HCT116 (cell line): ENCODE results near the gene DCST2. TPM values are rescaled to one million over a fixed set of nuclear protein-coding genes. Genes with fewer than 3 reads are reported as not detected.

ENCODE experiments used
- ATAC-seq: fragments of 200-7000 bp; cut with Tn5 transposase; 2 replicates; pipeline ENCODE4 v1.9.1; 2020; ENCODE audit warnings: mild to moderate bottlenecking, moderate library complexity
- BruUV-seq: library from RNA; stranded (reverse); fragments of 400-500 nt; replicated peaks from 2 replicates; lab custom pipeline; 2021; lab: Mats Ljungman, UMichigan
- CTCF ChIA-PET: fragments of 300-600 bp; sonication (Branson Sonifier 250); formaldehyde crosslinking; loops from one replicate; lab custom pipeline; 2021; ENCODE audit warnings: antibody characterized with exemption; lab: Charles Lee
- POLR2A ChIA-PET: fragments of 300-600, 350-600 bp; sonication (Branson Sonifier 250); formaldehyde crosslinking; loops from one replicate; lab custom pipeline; 2021; ENCODE audit warnings: antibody characterized with exemption; lab: Charles Lee
- RAD21 ChIA-PET, 2 experiments: fragments of 300-600 bp; sonication (Branson Sonifier 250); formaldehyde crosslinking; loops; one replicate each; lab custom pipeline; 2023; ENCODE audit warnings: low total read pairs in 2 of 2; ENCODE audit not compliant: uncharacterized antibody in 2 of 2, unreplicated experiment in 2 of 2, low non-redundant PET in 1 of 2; lab: Charles Lee
- DNase-seq: peaks from one replicate; pipeline ENCODE4 v3.0.0-alpha.2; 2010; ENCODE audit warnings: low read depth, low spot score
- H2AFZ ChIP-seq: fragments of 200-600 bp; shearing (Covaris generic), sonication (generic); 2 replicates; pipeline ENCODE4 v1.6.1; 2017; ENCODE audit warnings: low read depth, mixed run types, mixed read lengths, antibody characterized with exemption, low read length; ENCODE audit not compliant: poor library complexity, severe bottlenecking
- H3K27ac ChIP-seq: 2 replicates; pipeline ENCODE4 v1.5.1; 2012; ENCODE audit warnings: low read depth, low read length
- H3K27me3 ChIP-seq: fragments of 200-600 bp; sonication (generic); 2 replicates; pipeline ENCODE4 v1.6.1; 2016; ENCODE audit warnings: mixed run types, low read length, mixed read lengths; ENCODE audit not compliant: insufficient read depth
- H3K36me3 ChIP-seq, 2 experiments: fragments of 200-500 bp in 1 of 2; fragments of 200-600 bp in 1 of 2; sonication (Bioruptor generic) in 1 of 2; sonication (generic) in 1 of 2; 2 replicates each; pipeline versions ENCODE4 v1.5.1 to v1.6.1; 2014 to 2016; ENCODE audit warnings: low read length in 2 of 2, inconsistent platforms in 1 of 2, mixed read lengths in 1 of 2, mixed run types in 1 of 2; ENCODE audit not compliant: insufficient read depth in 2 of 2, control insufficient read depth in 1 of 2
- H3K4me1 ChIP-seq, 2 experiments: fragments of 200-600 bp in 1 of 2; sonication (generic) in 1 of 2; 2 replicates each; pipeline versions ENCODE4 v1.5.1 to v1.6.1; 2012 to 2017; ENCODE audit warnings: low read length in 2 of 2, inconsistent platforms in 1 of 2, mild to moderate bottlenecking in 1 of 2, mixed read lengths in 1 of 2, mixed run types in 1 of 2, moderate library complexity in 1 of 2; ENCODE audit not compliant: insufficient read depth in 2 of 2, control insufficient read depth in 1 of 2
- H3K4me2 ChIP-seq: fragments of 200-600 bp; sonication (generic); 2 replicates; pipeline ENCODE4 v1.6.1; 2017; ENCODE audit warnings: mixed run types, low read length, mixed read lengths
- H3K4me3 ChIP-seq, 2 experiments: fragments of 200-600 bp in 1 of 2; sonication (generic) in 1 of 2; replicated peaks in 1 of 2; 2 replicates each; pipeline ENCODE4 v1.5.1; 2011 to 2016; ENCODE audit warnings: low read length in 2 of 2, control low read depth in 1 of 2, low read depth in 1 of 2, mild to moderate bottlenecking in 1 of 2, mixed read lengths in 1 of 2, mixed run types in 1 of 2
- H3K79me2 ChIP-seq: fragments of 200-600 bp; sonication (generic); 2 replicates; pipeline ENCODE4 v1.6.1; 2017; ENCODE audit warnings: mild to moderate bottlenecking, mixed run types, low read length, moderate library complexity, mixed read lengths; ENCODE audit not compliant: insufficient read depth
- H3K9ac ChIP-seq: fragments of 200-600 bp; sonication (generic); 2 replicates; pipeline ENCODE4 v1.6.1; 2016; ENCODE audit warnings: low read length, mixed read lengths
- H3K9me2 ChIP-seq: fragments of 200-600 bp; sonication (generic), shearing (Covaris generic); 2 replicates; pipeline ENCODE4 v1.6.1; 2017; ENCODE audit warnings: mixed run types, mild to moderate bottlenecking, moderate library complexity; ENCODE audit not compliant: insufficient read depth
- H3K9me3 ChIP-seq, 2 experiments: fragments of 200-500 bp in 1 of 2; fragments of 200-600 bp in 1 of 2; sonication (Bioruptor generic) in 1 of 2; sonication (generic) in 1 of 2; 2 replicates each; pipeline ENCODE4 v1.6.1; 2014 to 2017; ENCODE audit warnings: low read length in 2 of 2, mixed read lengths in 2 of 2, inconsistent platforms in 1 of 2, low read depth in 1 of 2, mild to moderate bottlenecking in 1 of 2, mixed run types in 1 of 2, moderate library complexity in 1 of 2; ENCODE audit not compliant: control insufficient read depth in 1 of 2, insufficient read depth in 1 of 2
- H4K20me1 ChIP-seq: fragments of 200-600 bp; sonication (generic), shearing (Covaris generic); 2 replicates; pipeline ENCODE4 v1.6.1; 2017; ENCODE audit warnings: mixed run types, mild to moderate bottlenecking, moderate library complexity; ENCODE audit not compliant: insufficient read depth
- EGR1 ChIP-seq: IDR thresholded peaks from 2 replicates; pipeline ENCODE4 v1.6.1; 2012; ENCODE audit warnings: low read depth
- JUND ChIP-seq: IDR thresholded peaks from 2 replicates; pipeline ENCODE4 v1.6.1; 2012
- POLR2A ChIP-seq: IDR thresholded peaks from 2 replicates; pipeline ENCODE4 v1.7.0; 2011; ENCODE audit warnings: borderline replicate concordance; ENCODE audit not compliant: insufficient read depth, insufficient read length; ENCODE audit errors: extremely low read depth
- POLR2AphosphoS5 ChIP-seq: IDR thresholded peaks from 2 replicates; pipeline ENCODE4 v1.6.1; 2011; ENCODE audit warnings: mild to moderate bottlenecking, low read depth, low read length, moderate library complexity
- SP1 ChIP-seq: IDR thresholded peaks from 2 replicates; pipeline ENCODE4 v1.6.1; 2012; ENCODE audit warnings: low read depth
- ZBTB33 ChIP-seq: IDR thresholded peaks from 2 replicates; pipeline ENCODE4 v1.6.1; 2011; ENCODE audit warnings: mild to moderate bottlenecking, low read length, moderate library complexity; ENCODE audit not compliant: insufficient replicate concordance; ENCODE audit errors: extremely low read depth
- ZFX ChIP-seq: fragments of 450-650 bp; IDR thresholded peaks from 2 replicates; pipeline ENCODE4 v1.6.1; 2017
- intact Hi-C: fragments of 100-400 bp; cut with micrococcal nuclease; formaldehyde crosslinking; loops from 2 replicates; pipeline ENCODE4 v1.10.0; 2022
- total RNA-seq: library from RNA; stranded (reverse); gene quantifications from one replicate; pipeline ENCODE4 v1.2.1, GENCODE V29; 2021; ENCODE audit not compliant: unreplicated experiment

Gene DCST2
- total RNA-seq, 1 experiment from 2014 or later = 2.0 TPM

GRCh38 chr1:155004352-155005075 is 29.1 kb downstream of the DCST2 start:
- peak overlapping the region; percentile 80 for H3K4me2 ChIP-seq
- TSS peak; percentile 37 for BruUV-seq

More at GRCh38 chr1:155004352-155005075, 29.1 kb downstream of the DCST2 start:
- DNase-seq (no peak), ATAC-seq (no peak)
- Histone ChIP-seq H3K27ac (peak overlapping the region; percentile 97), H3K79me2 (peaks cover 65% of the 10 kb centered on the region), H4K20me1 (no peaks in the 10 kb centered on the region), H2AFZ (no peak overlapping the region), H3K9ac (peak overlapping the region; percentile 93), H3K27me3 (no peaks in the 10 kb centered on the region), H3K9me3 (no peaks in the 10 kb centered on the region), H3K9me2 (no peaks in the 10 kb centered on the region), H3K4me1 (peaks cover 11 to 66% of the 10 kb centered on the region in 2 experiments), H3K36me3 (peaks cover 0 to 2% of the 10 kb centered on the region in 2 experiments; a peak in 2 of 4 replicates), H3K4me3 (peak overlapping the region; percentile 97 to 98)
- intact Hi-C loops = loop anchor here (5.0 kb wide), 1 partner anchor 48 kb away; the partner anchor contains the start of gene ADAM15
- ChIA-PET POLR2A (interaction anchor here (1.0 to 1.5 kb wide), 2 partner anchors 13 to 32 kb away, joined by 3 to 6 read pairs; no protein-coding TSS in a partner anchor), RAD21 (no interaction called here), CTCF (interaction anchor here (1.2 to 2.3 kb wide), 2 partner anchors 12 to 47 kb away, joined by 3 to 7 read pairs; partner anchors contain the start of gene ADAM15)
- no peak for TF ChIP-seq EGR1
- TF ChIP-seq ZBTB33 = no peak
- no peak for TF ChIP-seq POLR2AphosphoS5
- TF ChIP-seq ZFX = no peak
- TF ChIP-seq POLR2A = no peak
- no peak for TF ChIP-seq JUND
- TF ChIP-seq SP1 = no peak
